NCI-H510A treated with DMSO at 0.1 percent for 48 hours (cell line): ENCODE results near the gene SDCCAG8.
A peak's percentile ranks its signal among the peaks of the same experiment; 100 is the strongest.

ENCODE experiments used
- DNase-seq: peaks from one replicate; lab custom pipeline; 2025; lab: John Stamatoyannopoulos, UW

SDCCAG8 gene

GRCh38 chr1:243254233-243254926, 1.5 kb upstream of the SDCCAG8 start:
- peak; percentile 4 for DNase-seq

GRCh38 chr1:243254927-243255790, 682 bp upstream of the SDCCAG8 start, which contains the start of gene CEP170:
Gene CEP170 (minus strand): TSS chr1:243255281. CDS start chr1:243225280, 30,001 bp downstream.
- peak; percentile 81 for DNase-seq

- no peak for DNase-seq
These were observed 749 bp downstream of the SDCCAG8 start for GRCh38 chr1:243256590-243256989.

DNA sequence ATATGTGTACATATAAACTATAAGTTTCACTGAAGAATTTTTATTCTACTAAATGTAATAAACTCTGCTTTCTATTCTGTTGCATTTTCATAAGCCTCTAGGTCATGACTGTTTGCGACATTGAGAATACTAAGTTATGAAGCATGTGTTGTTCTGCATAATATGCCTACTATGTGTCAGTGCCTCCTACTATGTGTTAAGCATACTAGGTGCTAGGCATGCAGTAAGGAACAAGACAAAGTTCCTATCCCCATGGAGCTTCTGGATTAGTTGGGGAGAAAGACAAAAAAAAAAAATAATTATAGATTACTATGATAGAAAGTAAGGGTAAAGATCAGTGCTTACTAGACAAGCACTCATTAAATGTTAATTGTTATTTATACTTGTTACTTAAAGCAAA, 1.3 kb downstream of the SDCCAG8 start:
- DNase-seq, result no peak

DNA sequence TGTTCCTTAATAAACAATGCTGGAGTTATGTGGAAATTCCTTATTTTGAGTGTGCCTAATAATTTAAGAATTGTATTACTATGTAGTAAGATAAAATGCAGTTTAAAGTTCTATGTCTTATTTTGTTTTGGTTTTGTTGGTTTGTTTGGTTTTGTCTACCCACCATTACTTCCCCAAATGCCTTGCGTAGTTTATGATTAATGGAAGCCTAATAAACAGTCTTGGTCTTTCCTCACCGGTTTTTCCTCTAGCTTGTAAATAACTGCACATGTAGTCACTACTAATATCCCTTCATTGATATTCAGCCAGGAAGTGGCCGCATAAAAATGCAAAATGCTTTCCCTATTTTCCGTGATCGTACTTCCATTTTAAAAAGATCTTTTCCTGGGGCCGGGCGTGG, 2.9 kb downstream of the SDCCAG8 start:
- no peak for DNase-seq

GRCh38 chr1:243260221-243260880, 4.5 kb downstream of the SDCCAG8 start:
- DNase-seq, result no peak

DNA sequence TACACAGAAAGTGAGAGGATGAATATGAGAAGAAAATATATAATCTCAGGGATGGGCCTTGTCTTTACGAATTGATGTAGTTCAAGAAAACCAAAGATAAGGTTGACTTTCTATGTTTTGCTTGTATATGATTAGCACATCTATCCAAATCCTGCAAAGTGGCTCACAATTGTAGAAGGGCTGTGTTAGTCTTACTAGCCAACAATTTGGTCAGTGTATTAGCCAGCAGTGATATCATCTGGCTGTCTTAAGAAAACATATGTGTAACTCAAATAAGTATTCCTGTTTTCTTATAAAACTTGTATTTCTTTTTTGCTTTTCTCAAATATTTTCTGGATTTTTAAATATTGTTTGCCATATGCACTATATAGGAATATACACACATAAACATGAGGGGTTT, 5.5 kb downstream of the SDCCAG8 start:
- DNase-seq, result no peak

GRCh38 chr1:243264717-243265116, 8.9 kb downstream of the SDCCAG8 start:
- DNase-seq, result no peak

GRCh38 chr1:243266231-243266630, 10.4 kb downstream of the SDCCAG8 start:
- no peak for DNase-seq

- DNase-seq, result no peak
These were observed 11.6 kb downstream of the SDCCAG8 start for GRCh38 chr1:243267471-243267880.

- DNase-seq, result no peak
These were observed 12.2 kb downstream of the SDCCAG8 start for GRCh38 chr1:243267914-243268653.

- DNase-seq, result no peak
These were observed 13.1 kb downstream of the SDCCAG8 start for GRCh38 chr1:243268751-243269460.

- no peak for DNase-seq
These were observed 13.6 kb downstream of the SDCCAG8 start for GRCh38 chr1:243269461-243269801.

GRCh38 chr1:243270097-243270864, 14.4 kb downstream of the SDCCAG8 start:
- no peak for DNase-seq

GRCh38 chr1:243271996-243272395, 16.2 kb downstream of the SDCCAG8 start:
- DNase-seq, result no peak

DNA sequence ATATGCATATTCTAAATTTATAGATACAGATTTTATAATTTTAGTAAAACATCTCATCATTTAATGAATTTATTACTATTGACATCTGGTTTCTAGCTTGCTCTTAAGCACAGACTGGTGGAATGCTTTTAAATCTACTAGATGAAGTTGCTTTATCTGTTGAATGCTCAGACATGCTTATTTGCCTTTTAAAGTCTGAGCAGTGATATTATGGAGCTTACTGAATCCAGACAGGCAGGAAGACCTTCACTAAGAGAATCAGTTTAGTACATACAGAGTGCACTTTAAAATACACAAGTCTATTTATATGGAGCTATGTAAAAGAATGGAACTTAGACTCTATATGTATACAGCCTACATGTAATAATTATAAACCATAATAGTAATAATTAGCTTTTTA, 16.6 kb downstream of the SDCCAG8 start:
- no peak for DNase-seq

DNA sequence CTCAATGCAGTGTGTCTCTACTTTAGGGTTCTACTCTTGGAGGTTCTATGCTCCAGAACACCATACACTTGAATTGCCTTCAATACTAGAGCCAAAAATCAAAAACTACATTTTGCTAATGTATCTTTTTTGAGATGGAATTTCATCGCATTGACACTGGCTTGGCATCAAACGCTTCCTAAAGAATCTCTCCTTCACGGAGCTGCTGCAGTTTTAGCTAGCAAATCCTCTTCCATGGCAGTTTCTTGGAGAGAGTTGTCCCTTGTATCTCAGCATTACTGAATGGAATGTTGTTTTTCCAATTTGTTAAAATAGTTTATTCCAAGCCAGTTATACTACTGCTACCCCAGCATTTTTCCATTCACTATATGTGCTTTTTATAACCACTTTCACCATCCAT, 17.7 kb downstream of the SDCCAG8 start:
- no peak for DNase-seq

- DNase-seq, result no peak
These were observed 18.1 kb downstream of the SDCCAG8 start for GRCh38 chr1:243273945-243274344.

DNA sequence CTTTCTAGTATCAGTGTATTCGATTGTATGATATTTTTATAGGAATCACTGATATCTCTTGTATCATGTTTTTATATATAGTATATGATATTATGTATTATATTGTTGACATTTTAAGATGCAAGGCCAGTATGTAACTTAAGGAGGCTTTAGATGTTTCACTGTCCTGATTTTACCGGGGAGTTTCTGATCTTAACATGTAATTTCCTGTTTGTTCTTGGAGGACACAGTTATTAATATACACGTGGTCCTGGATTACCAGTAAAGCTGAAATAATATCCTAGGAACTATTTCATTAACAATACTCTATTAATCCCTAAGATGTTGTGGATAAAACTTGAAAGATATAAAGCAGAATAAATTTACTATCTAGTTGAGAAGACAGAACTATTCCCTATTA, 19.5 kb downstream of the SDCCAG8 start:
- no peak for DNase-seq

- DNase-seq, result no peak
These were observed 24.8 kb downstream of the SDCCAG8 start for GRCh38 chr1:243280571-243281129.
